Duodenal mucosa (tissue), 2 donors: ENCODE data around the gene NPM1.
"Not testable (repeated sequence)": the region's sequence is repeated elsewhere in the genome, so short reads cannot be mapped to it uniquely, and the experiment has no call there.

Experiments
- H3K27ac ChIP-seq: one replicate; pipeline ENCODE4 v1.7.0; 2013; ENCODE audit warnings: low read depth, low read length
- H3K27me3 ChIP-seq, 2 donors: one replicate each; pipeline ENCODE4 v1.7.0; 2013; ENCODE audit warnings: low read length in 2 of 2, control low read depth in 1 of 2; ENCODE audit not compliant: insufficient read depth in 2 of 2, control insufficient read depth in 1 of 2
- H3K36me3 ChIP-seq, 2 donors: one replicate each; pipeline ENCODE4 v1.7.0; 2013; ENCODE audit warnings: low read length in 2 of 2, control low read depth in 1 of 2; ENCODE audit not compliant: insufficient read depth in 2 of 2, control insufficient read depth in 1 of 2
- H3K4me1 ChIP-seq, 2 donors: one replicate each; pipeline ENCODE4 v1.7.0; 2013; ENCODE audit warnings: low read length in 2 of 2, control low read depth in 1 of 2; ENCODE audit not compliant: insufficient read depth in 2 of 2, control insufficient read depth in 1 of 2
- H3K4me3 ChIP-seq, 2 donors: one replicate each; pipeline ENCODE4 v1.7.0; 2013; ENCODE audit warnings: low read length in 2 of 2, low read depth in 1 of 2
- H3K9ac ChIP-seq, 2 donors: one replicate each; pipeline ENCODE4 v1.7.0; 2013; ENCODE audit warnings: low read length in 2 of 2, low read depth in 1 of 2
- H3K9me3 ChIP-seq, 2 donors: one replicate each; pipeline ENCODE4 v1.7.0; 2013; ENCODE audit warnings: low read length in 2 of 2, control low read depth in 1 of 2; ENCODE audit not compliant: control insufficient read depth in 1 of 2

Gene NPM1

DNA sequence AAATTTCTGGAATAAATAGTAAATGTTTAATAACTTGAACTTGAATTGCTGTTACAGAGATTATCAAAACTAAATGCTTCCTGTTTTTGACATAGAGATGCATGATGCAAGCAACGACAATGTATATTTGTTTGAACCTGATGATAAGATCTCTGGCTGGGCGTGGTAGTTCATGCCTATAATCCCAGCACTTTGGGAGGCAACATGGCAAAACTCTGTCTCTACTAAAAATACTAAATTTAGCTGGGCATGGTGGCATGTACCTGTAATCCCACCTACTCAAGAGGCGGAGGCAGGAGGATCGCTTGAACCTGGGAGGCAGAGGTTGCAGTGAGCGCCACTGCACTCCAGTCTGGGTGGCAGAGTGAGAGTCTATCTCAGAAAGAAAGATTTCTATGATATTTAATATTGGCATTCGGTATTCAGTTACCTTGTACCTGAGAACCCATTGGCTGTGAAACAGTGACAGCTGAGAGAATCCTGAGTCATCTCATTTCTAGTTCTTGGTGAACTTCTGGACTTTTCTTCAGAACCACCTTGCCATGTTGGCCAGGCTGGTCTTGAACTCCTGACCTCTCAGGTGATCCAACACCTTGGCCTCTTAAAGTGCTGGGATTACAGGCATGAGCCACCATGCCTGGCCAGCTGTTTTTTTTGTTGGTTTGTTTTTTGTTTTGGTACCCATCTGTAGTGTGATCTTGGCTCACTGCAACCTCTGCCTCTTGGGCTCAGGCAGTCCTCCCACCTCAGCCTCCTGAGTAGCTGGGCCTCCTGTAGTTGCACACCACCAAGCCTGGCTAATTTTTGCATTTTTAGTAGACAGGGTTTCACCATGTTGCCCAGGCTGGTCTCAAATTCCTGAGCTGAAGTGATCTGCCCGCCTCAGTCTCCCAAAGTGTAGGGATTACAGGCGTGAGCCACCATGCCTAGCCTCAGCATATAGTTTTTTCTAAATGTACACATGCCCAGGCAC is 21.8 kb downstream of the NPM1 start:
- Histone ChIP-seq H3K4me3 (no peak overlapping the region), H3K27me3 (no peaks in the 10 kb centered on the region), H3K4me1 (peaks cover 0 to 17% of the 10 kb centered on the region in 2 donors), H3K27ac (no peak overlapping the region), H3K36me3 (peaks cover 19 to 77% of the 10 kb centered on the region in 2 donors), H3K9ac (no peak overlapping the region), H3K9me3 (no peaks in the 10 kb centered on the region)

- H3K36me3 ChIP-seq: peaks cover 19 to 73% of the 10 kb centered on the region in 2 donors
- no peak overlapping the region for H3K4me3 ChIP-seq
- no peak overlapping the region for H3K9ac ChIP-seq
- H3K27me3 ChIP-seq: no peaks in the 10 kb centered on the region
- no peaks in the 10 kb centered on the region for H3K9me3 ChIP-seq
- H3K4me1 ChIP-seq: peaks cover 0 to 17% of the 10 kb centered on the region in 2 donors
- H3K27ac ChIP-seq: no peak overlapping the region
Observed at GRCh38 chr5:171410181-171410580, 22.5 kb downstream of the NPM1 start.

GRCh38 chr5:171412186-171412585 is 24.5 kb downstream of the NPM1 start:
- Histone ChIP-seq H3K4me1 (peaks cover 0 to 6% of the 10 kb centered on the region in 2 donors), H3K27ac (no peak overlapping the region), H3K4me3 (no peak overlapping the region), H3K9me3 (no peaks in the 10 kb centered on the region), H3K9ac (no peak overlapping the region), H3K36me3 (peaks cover 19 to 54% of the 10 kb centered on the region in 2 donors), H3K27me3 (no peaks in the 10 kb centered on the region)

DNA sequence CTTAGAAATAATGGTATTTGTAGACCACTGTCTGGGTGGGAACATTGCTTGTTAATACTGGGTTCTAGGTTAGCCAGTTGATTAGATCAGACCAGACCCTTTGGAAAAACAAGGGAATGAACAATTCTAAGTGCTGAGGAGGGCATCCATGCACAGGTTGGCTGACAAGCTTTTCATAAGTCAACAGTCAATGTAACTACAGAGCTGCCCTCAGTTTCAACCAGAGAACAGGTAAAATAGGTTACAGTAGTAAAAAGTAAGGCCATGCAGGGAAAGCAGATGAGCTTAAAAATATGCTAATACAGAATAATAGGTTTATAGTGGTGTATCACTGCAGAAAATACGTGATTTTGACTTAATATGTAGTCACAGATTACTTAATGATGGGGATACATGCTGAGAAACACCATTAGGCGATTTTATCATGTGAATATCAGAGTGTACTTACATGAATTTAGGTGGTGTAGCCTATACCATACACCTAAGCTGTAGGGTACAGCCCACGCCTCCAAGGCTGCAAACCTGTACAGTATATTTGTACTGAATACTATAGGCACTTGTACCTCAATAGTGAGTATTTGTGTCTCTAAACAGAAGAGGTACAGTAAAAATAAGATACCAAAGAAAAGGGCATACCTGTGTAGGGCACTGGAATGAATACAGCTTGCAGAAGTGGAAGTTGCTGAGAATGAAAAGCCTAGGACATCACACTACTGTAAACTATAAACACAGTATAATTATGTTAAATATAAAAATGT is 25.7 kb downstream of the NPM1 start:
- H3K27ac ChIP-seq: no peak overlapping the region
- no peaks in the 10 kb centered on the region for H3K9me3 ChIP-seq
- peaks cover 10 to 44% of the 10 kb centered on the region in 2 donors for H3K36me3 ChIP-seq
- peaks cover 1 to 6% of the 10 kb centered on the region in 2 donors for H3K4me1 ChIP-seq
- no peaks in the 10 kb centered on the region for H3K27me3 ChIP-seq
- no peak overlapping the region for H3K4me3 ChIP-seq
- H3K9ac ChIP-seq: no peak overlapping the region

- H3K4me3 ChIP-seq, H3K9me3 ChIP-seq, H3K27ac ChIP-seq, H3K27me3 ChIP-seq, H3K4me1 ChIP-seq, H3K9ac ChIP-seq: not testable (repeated sequence)
- peaks cover 10 to 38% of the 10 kb centered on the region in 2 donors for H3K36me3 ChIP-seq
Observed at GRCh38 chr5:171413993-171414392, 26.3 kb downstream of the NPM1 start.

GRCh38 chr5:171415115-171415730 is 27.6 kb downstream of the NPM1 start:
- Histone ChIP-seq H3K9me3 (no peaks in the 10 kb centered on the region), H3K9ac (no peak overlapping the region), H3K36me3 (peaks cover 6 to 27% of the 10 kb centered on the region in 2 donors), H3K4me1 (peaks cover 0 to 10% of the 10 kb centered on the region in 2 donors), H3K27ac (no peak overlapping the region), H3K4me3 (no peak overlapping the region), H3K27me3 (no peaks in the 10 kb centered on the region)

- Histone ChIP-seq H3K27ac (no peak overlapping the region), H3K4me1 (peaks cover 11 to 20% of the 10 kb centered on the region in 2 donors)
Observed at GRCh38 chr5:171416160-171417049, 28.8 kb downstream of the NPM1 start.

DNA sequence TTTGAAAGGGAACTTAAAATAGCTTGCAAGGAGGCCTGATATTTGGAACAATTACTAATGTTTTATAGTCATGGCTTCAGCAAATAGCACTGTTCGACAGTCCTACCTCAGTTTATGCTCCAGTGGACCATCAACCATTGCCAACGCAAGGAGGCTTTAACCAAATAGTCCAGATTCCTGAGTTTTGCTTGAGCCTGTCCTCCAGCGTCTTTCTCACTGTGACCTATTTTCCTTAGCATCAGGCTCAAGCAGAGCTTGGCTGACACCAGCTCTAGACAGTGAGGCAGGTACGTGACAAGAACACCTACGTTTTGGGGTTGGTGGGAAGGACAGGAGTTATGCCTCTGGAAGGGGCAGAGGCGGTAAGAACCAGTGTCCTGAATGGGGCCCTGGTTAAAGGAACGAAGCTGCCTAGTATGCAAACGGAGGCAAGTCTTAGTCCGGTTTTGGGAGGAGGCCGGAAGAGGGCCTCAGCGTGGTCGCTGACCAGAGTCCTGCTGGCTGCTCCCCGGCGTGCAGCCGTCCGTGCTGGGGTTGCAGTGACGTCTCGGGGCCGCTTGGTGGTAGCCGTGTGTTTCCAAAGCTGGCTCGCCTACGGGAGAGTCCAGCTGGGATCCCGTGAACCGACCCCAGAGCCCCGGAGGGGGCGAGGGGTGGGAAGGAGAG is 30.8 kb downstream of the NPM1 start:
- no peaks in the 10 kb centered on the region for H3K9me3 ChIP-seq
- peaks cover 0 to 3% of the 10 kb centered on the region in 2 donors for H3K36me3 ChIP-seq
- no peak overlapping the region for H3K27ac ChIP-seq
- H3K27me3 ChIP-seq: peaks cover 0 to 9% of the 10 kb centered on the region in 2 donors
- peak overlapping the region; percentile 56 to 67 for H3K4me3 ChIP-seq
- peaks cover 17 to 23% of the 10 kb centered on the region in 2 donors for H3K4me1 ChIP-seq
- H3K9ac ChIP-seq: peak overlapping the region in 1 of 2 donors; percentile 37

More at GRCh38 chr5:171416160-171417049, 28.8 kb downstream of the NPM1 start:
- H3K27me3 ChIP-seq: peaks cover 0 to 3% of the 10 kb centered on the region in 2 donors
- no peaks in the 10 kb centered on the region for H3K9me3 ChIP-seq
- no peak overlapping the region for H3K4me3 ChIP-seq
- H3K9ac ChIP-seq: no peak overlapping the region
- H3K36me3 ChIP-seq: peaks cover 6 to 20% of the 10 kb centered on the region in 2 donors
